Measurements from ENCODE around the gene EPB41L3. TPM values are rescaled to one million over a fixed set of nuclear protein-coding genes. Genes with fewer than 3 reads are reported as not detected.

EPB41L3 gene
- total RNA-seq, 4 donors from 2014 or later, result 27.3 to 40.4 (median 34.6) TPM

DNA sequence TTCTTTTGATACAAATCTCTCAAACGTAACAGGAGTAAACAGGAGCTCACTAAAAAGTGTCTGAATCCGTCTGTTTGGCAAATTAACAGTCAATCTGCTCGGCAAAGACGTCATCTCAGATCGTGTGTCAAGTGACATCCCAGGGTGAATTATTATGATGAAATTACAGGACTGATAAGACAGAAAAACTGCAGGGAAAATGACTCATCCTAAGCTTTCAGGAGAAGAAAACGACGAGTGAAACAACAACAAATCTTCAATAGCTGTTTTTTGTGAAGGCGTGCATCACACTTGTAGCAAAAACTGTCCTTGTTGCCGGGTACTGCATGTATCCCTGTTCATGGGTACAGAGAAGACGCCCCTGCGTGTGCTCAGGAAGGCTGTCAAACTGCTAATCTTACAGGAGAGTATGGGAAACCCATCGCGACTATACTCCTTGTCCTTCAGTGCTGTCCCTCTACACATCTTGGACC, 24.9 kb downstream of the EPB41L3 start:
- intact Hi-C loops (cut with DNase I), result no loop called here
- Histone ChIP-seq H3K27ac (no peak overlapping the region), H3K4me3 (replicated peaks in 1 of 3) (no peak overlapping the region), H3K27me3 (no peaks in the 10 kb centered on the region), H3K36me3 (no peaks in the 10 kb centered on the region), H3K9me3 (no peaks in the 10 kb centered on the region), H3K4me1 (no peaks in the 10 kb centered on the region)
- TF ChIP-seq POLR2A (IDR thresholded peaks at IDR 0.05), result no peak
- TF ChIP-seq, protein P1, sequence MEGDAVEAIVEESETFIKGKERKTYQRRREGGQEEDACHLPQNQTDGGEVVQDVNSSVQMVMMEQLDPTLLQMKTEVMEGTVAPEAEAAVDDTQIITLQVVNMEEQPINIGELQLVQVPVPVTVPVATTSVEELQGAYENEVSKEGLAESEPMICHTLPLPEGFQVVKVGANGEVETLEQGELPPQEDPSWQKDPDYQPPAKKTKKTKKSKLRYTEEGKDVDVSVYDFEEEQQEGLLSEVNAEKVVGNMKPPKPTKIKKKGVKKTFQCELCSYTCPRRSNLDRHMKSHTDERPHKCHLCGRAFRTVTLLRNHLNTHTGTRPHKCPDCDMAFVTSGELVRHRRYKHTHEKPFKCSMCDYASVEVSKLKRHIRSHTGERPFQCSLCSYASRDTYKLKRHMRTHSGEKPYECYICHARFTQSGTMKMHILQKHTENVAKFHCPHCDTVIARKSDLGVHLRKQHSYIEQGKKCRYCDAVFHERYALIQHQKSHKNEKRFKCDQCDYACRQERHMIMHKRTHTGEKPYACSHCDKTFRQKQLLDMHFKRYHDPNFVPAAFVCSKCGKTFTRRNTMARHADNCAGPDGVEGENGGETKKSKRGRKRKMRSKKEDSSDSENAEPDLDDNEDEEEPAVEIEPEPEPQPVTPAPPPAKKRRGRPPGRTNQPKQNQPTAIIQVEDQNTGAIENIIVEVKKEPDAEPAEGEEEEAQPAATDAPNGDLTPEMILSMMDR (IDR thresholded peaks at IDR 0.05), result no peak
- 75 to 77% methylated on average over 13 of the region's 13 CpGs for WGBS, 2 donors
- DNase-seq, result no peak

DNA sequence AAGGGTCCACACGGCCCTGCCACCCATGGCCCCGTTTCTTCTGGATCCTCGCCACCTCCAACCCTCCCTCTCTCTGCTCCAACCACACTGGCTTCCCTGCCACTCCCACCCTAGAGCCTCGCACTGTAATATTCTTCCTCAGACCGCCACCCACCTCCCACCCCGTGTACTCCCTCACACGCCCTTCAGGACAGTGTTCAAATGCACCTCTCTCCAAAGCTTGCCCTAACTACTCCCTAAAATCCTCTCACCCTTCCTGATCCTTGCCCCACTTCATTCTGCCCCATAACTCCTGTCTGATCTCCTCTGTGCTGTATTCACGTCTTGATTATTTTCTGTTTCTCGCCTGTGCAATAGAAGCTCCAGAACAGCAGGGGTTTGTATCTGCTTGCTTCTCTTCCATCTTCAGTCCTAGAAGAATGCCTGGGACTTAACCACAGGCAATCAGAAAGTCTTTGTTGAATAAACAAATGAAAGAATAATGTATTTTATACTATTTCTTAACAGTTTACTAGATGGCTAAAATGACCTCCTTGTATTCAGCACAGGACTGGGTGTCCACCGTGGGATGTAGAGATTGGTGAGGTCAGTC, 25.5 kb downstream of the EPB41L3 start:
- Histone ChIP-seq H3K27me3 (no peaks in the 10 kb centered on the region), H3K4me1 (no peaks in the 10 kb centered on the region), H3K27ac (no peak overlapping the region), H3K9me3 (no peaks in the 10 kb centered on the region), H3K36me3 (no peaks in the 10 kb centered on the region), H3K4me3 (replicated peaks in 1 of 3) (no peak overlapping the region)
- intact Hi-C loops (cut with DNase I), result no loop called here
- DNase-seq, result no peak
- TF ChIP-seq, protein P1 (IDR thresholded peaks at IDR 0.05), result no peak
- TF ChIP-seq POLR2A (IDR thresholded peaks at IDR 0.05), result no peak
- 84 to 87% methylated on average over 10 of the region's 10 CpGs for WGBS, 2 donors

DNA sequence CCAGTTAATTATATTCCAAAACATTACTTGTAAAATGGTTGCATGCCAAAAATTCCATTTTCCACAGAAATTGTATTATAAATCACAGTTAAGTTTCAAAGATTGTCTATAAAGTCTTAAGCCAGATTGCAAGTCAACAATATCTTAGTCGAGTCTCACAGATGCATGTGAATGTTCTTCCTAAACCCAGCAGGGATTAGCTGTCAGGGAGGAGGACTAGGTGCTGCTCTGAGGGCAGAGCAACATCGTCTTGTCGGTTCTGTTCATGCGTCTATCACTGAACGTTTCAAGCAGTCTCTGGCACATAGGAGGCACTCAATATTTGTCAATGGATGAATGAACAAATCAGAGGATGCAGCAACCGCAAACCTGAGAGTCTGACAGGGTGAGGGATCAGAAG, 27.0 kb downstream of the EPB41L3 start:
- Histone ChIP-seq H3K4me1 (no peaks in the 10 kb centered on the region), H3K9me3 (no peaks in the 10 kb centered on the region), H3K36me3 (no peaks in the 10 kb centered on the region), H3K4me3 (replicated peaks in 1 of 3) (no peak overlapping the region), H3K27ac (no peak overlapping the region), H3K27me3 (no peaks in the 10 kb centered on the region)
- WGBS, 2 donors, result 71 to 79% methylated on average over 6 of the region's 6 CpGs
- intact Hi-C loops (cut with DNase I), result no loop called here
- DNase-seq, result no peak
- no peak for TF ChIP-seq POLR2A (IDR thresholded peaks at IDR 0.05)
- TF ChIP-seq, protein P1 (IDR thresholded peaks at IDR 0.05), result no peak

DNA sequence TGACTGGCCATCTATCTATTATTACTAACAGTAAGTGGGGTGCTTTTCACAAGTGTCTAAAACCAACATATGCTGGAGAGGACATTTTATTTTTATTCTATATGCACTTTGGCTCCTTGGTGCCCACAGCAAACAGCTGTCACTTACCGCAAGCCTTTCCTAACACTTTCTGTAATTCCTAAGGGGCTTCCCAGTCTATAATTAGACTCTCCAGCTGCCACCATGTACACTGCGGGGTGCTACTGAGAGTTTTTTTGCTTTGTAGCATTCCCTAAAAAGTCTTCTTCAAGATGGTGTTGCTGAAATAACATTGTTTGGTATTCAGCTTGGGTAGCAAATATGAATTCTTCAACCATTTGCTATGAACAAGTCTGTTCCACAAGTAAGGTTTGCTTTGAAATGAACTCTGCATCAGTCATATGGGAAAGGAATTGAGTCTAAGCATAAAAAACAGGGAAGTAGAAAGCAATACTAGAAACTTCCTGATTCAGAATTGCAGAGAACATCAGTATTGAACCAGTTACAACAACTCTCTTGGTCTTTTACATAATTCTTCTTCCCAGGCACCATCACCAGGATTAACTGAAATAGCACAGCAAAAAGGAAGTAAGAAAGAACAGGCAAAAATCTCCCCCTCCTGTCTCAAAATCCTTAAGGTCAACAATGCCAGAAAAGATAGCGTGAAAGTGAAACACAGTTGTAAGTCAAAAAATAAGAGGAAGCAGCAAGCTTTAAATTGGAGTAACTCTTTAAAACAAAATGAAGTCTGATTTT, 28.6 kb downstream of the EPB41L3 start:
- no peaks in the 10 kb centered on the region for H3K4me1 ChIP-seq
- no peak overlapping the region for H3K4me3 ChIP-seq (replicated peaks in 1 of 3)
- TF ChIP-seq, protein P1 (IDR thresholded peaks at IDR 0.05), result no peak
- TF ChIP-seq POLR2A (IDR thresholded peaks at IDR 0.05), result no peak
- DNase-seq, result no peak
- H3K27me3 ChIP-seq, result no peaks in the 10 kb centered on the region
- WGBS, 2 donors, result 68 to 71% methylated on average over 3 of the region's 3 CpGs
- intact Hi-C loops (cut with DNase I), result no loop called here
- no peaks in the 10 kb centered on the region for H3K36me3 ChIP-seq
- no peaks in the 10 kb centered on the region for H3K9me3 ChIP-seq
- H3K27ac ChIP-seq, result no peak overlapping the region

DNA sequence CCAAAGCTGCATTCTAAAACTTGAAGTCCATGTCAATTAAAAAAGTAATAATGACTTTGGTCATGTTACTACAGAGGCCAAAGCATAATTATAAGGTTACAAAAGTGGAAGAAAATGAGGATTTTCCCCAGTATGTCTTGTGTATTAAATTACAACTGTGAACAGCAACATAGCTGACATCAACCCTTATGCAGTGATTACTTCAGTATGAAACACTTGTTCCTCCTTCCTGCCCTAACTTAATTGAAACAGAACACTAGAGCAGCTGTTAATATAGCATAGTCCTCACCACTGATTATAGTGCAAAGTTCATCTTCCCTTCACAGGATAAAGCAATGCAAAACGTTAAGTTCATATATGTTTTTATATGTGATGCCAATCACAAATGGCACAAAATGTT, 29.9 kb downstream of the EPB41L3 start:
- WGBS, 2 donors, result 65 to 72% methylated on average over 1 of the region's 1 CpG
- no peaks in the 10 kb centered on the region for H3K9me3 ChIP-seq
- no peaks in the 10 kb centered on the region for H3K36me3 ChIP-seq
- TF ChIP-seq, protein P1 (IDR thresholded peaks at IDR 0.05), result no peak
- no peak for TF ChIP-seq POLR2A (IDR thresholded peaks at IDR 0.05)
- no peak for DNase-seq
- no peak overlapping the region for H3K4me3 ChIP-seq (replicated peaks in 1 of 3)
- intact Hi-C loops (cut with DNase I), result no loop called here
- no peak overlapping the region for H3K27ac ChIP-seq
- H3K4me1 ChIP-seq, result no peaks in the 10 kb centered on the region
- H3K27me3 ChIP-seq, result no peaks in the 10 kb centered on the region

All from thyroid gland (tissue), 4 donors.